GM23338 (cell line): Measurements from ENCODE around the gene SYNE1. TPM values are rescaled to one million over a fixed set of nuclear protein-coding genes. Genes with fewer than 3 reads are reported as not detected.

Experiments
- ATAC-seq: fragments of 200-7000 bp; cut with Tn5 transposase; 3 replicates; pipeline ENCODE4 v1.9.1; 2020
- DNase-seq: peaks from one replicate; pipeline ENCODE4 v3.0.0-alpha.2; 2015; ENCODE audit warnings: low spot score
- H2AFZ ChIP-seq: fragments of 200-600 bp; sonication (generic); 2 replicates; pipeline ENCODE4 v1.8.0; 2016; ENCODE audit warnings: antibody characterized with exemption, mild to moderate bottlenecking, moderate library complexity
- H3F3A ChIP-seq: fragments of 200-600 bp; sonication (generic); replicated peaks from 2 replicates; pipeline ENCODE4 v1.8.0; 2017; ENCODE audit warnings: antibody characterized with exemption, mixed run types, low read depth
- H3K27ac ChIP-seq: fragments of 200-600 bp; sonication (generic); 2 replicates; pipeline ENCODE4 v1.6.1; 2016; ENCODE audit warnings: low read depth
- H3K27me3 ChIP-seq: fragments of 200-600 bp; sonication (generic); 2 replicates; pipeline ENCODE4 v1.8.0; 2016; ENCODE audit warnings: mild to moderate bottlenecking, mixed run types, moderate library complexity; ENCODE audit not compliant: insufficient read depth
- H3K36me3 ChIP-seq: fragments of 200-600 bp; sonication (generic); 2 replicates; pipeline ENCODE4 v1.8.0; 2016; ENCODE audit warnings: mild to moderate bottlenecking; ENCODE audit not compliant: insufficient read depth
- H3K4me1 ChIP-seq: fragments of 200-600 bp; sonication (generic); 2 replicates; pipeline ENCODE4 v1.8.0; 2016; ENCODE audit warnings: mild to moderate bottlenecking, moderate library complexity; ENCODE audit not compliant: insufficient read depth
- H3K4me2 ChIP-seq: fragments of 200-600 bp; sonication (generic); 2 replicates; pipeline ENCODE4 v1.7.1; 2017; ENCODE audit warnings: mixed run types
- H3K4me3 ChIP-seq: fragments of 200-600 bp; sonication (generic); 2 replicates; pipeline ENCODE4 v1.6.1; 2016; ENCODE audit warnings: mixed run types
- H3K79me2 ChIP-seq: fragments of 200-600 bp; sonication (generic); replicated peaks from 2 replicates; pipeline ENCODE4 v1.8.0; 2017; ENCODE audit warnings: mild to moderate bottlenecking; ENCODE audit not compliant: insufficient read depth
- H3K9me2 ChIP-seq: fragments of 200-600 bp; sonication (generic); 2 replicates; pipeline ENCODE4 v1.8.0; 2017; ENCODE audit not compliant: insufficient read depth
- H4K20me1 ChIP-seq: fragments of 200-600 bp; sonication (generic); replicated peaks from 2 replicates; pipeline ENCODE4 v1.8.0; 2017; ENCODE audit warnings: mild to moderate bottlenecking; ENCODE audit not compliant: insufficient read depth
- H3K27ac Mint-ChIP-seq: 2 replicates; pipeline ENCODE4 v1.8.0; 2020; ENCODE audit warnings: inconsistent platforms, mild to moderate bottlenecking, moderate library complexity, mixed read lengths
- H3K27me3 Mint-ChIP-seq: 3 replicates; pipeline ENCODE4 v1.8.0; 2022; ENCODE audit warnings: low read depth, mild to moderate bottlenecking, moderate library complexity, mixed read lengths, inconsistent platforms; ENCODE audit not compliant: insufficient read depth, poor library complexity
- H3K36me3 Mint-ChIP-seq: 3 replicates; pipeline ENCODE4 v1.8.0; 2021; ENCODE audit warnings: low read depth, mild to moderate bottlenecking, inconsistent platforms, moderate library complexity, mixed read lengths
- H3K4me1 Mint-ChIP-seq: 3 replicates; pipeline ENCODE4 v1.8.0; 2020; ENCODE audit warnings: mild to moderate bottlenecking, inconsistent platforms, mixed read lengths
- H3K4me3 Mint-ChIP-seq: 3 replicates; pipeline ENCODE4 v1.8.0; 2021; ENCODE audit warnings: moderate library complexity, mild to moderate bottlenecking, inconsistent platforms, mixed read lengths
- H3K9me3 Mint-ChIP-seq: 3 replicates; pipeline ENCODE4 v1.8.0; 2020; ENCODE audit warnings: moderate library complexity, mild to moderate bottlenecking, inconsistent platforms, mixed read lengths
- CREB1 ChIP-seq: fragments of 250-450 bp; sonication (Bioruptor Pico); IDR thresholded peaks from 2 replicates; pipeline ENCODE4 v1.5.0; 2020; ENCODE audit warnings: low read depth, mild to moderate bottlenecking, moderate library complexity
- EZH2 ChIP-seq: fragments of 200-600 bp; sonication (generic); IDR thresholded peaks from one replicate; pipeline ENCODE4 v1.8.0; 2017; ENCODE audit warnings: antibody characterized with exemption, mild to moderate bottlenecking, low read depth; ENCODE audit not compliant: unreplicated experiment
- EZH2phosphoT487 ChIP-seq: fragments of 200-600 bp; sonication (generic); IDR thresholded peaks from one replicate; pipeline ENCODE4 v1.8.1; 2018; ENCODE audit warnings: antibody characterized with exemption; ENCODE audit not compliant: unreplicated experiment
- JUNB ChIP-seq: IDR thresholded peaks from one replicate; pipeline ENCODE4 v1.6.1; 2016; ENCODE audit warnings: antibody characterized with exemption; ENCODE audit not compliant: unreplicated experiment
- NANOG ChIP-seq: IDR thresholded peaks from 2 replicates; pipeline ENCODE4 v1.6.1; 2016; ENCODE audit warnings: antibody characterized with exemption, borderline replicate concordance
- POLR2AphosphoS5 ChIP-seq: IDR thresholded peaks from 2 replicates; pipeline ENCODE4 v1.6.1; 2016; ENCODE audit warnings: antibody characterized with exemption, low read depth
- STAT1 ChIP-seq: IDR thresholded peaks from one replicate; pipeline ENCODE4 v1.6.1; 2016; ENCODE audit warnings: antibody characterized with exemption; ENCODE audit not compliant: unreplicated experiment
- ZNF114 ChIP-seq: fragments of 250-450 bp; sonication (Bioruptor Pico); IDR thresholded peaks from 2 replicates; pipeline ENCODE4 v1.5.0; 2020; ENCODE audit warnings: mild to moderate bottlenecking, moderate library complexity
- ZNF331 ChIP-seq: fragments of 250-450 bp; sonication (Bioruptor Pico); IDR thresholded peaks from 2 replicates; pipeline ENCODE4 v1.5.0; 2020; ENCODE audit warnings: low read depth, mild to moderate bottlenecking, moderate library complexity
- ZNF462 ChIP-seq: fragments of 250-450 bp; sonication (Bioruptor Pico); IDR thresholded peaks from 2 replicates; pipeline ENCODE4 v1.5.0; 2020; ENCODE audit warnings: mild to moderate bottlenecking, moderate library complexity
- polyA plus RNA-seq: library from polyadenylated mRNA; unstranded; fragments of >200 nt; fragmentation: Nextera tagmentation; extraction: Ambion mirVana; gene quantifications from 2 replicates; pipeline ENCODE4 v1.2.1, GENCODE V29; 2016
- total RNA-seq: library from RNA; depleted of rRNA; stranded (reverse); fragments of >200 nt; shearing (Covaris generic); gene quantifications from 2 replicates; pipeline ENCODE4 v1.2.3, GENCODE V29; 2014
- TF ChIP-seq, protein P1 (sequence below), 2 experiments: fragments of 200-600 bp in 1 of 2; sonication (generic) in 1 of 2; conservative IDR thresholded peaks; 2 replicates each; pipeline versions ENCODE4 v1.5.1 to v1.6.1; 2016 to 2017; ENCODE audit warnings: antibody characterized with exemption in 2 of 2, low read depth in 2 of 2, mild to moderate bottlenecking in 2 of 2, moderate library complexity in 1 of 2
- TF ChIP-seq, protein P2 (sequence below): IDR thresholded peaks from 2 replicates; pipeline ENCODE4 v1.6.1; 2016; ENCODE audit warnings: antibody characterized with exemption
- TF ChIP-seq, protein P3 (sequence below): IDR thresholded peaks from one replicate; pipeline ENCODE4 v1.6.1; 2018; ENCODE audit warnings: antibody characterized with exemption; ENCODE audit not compliant: unreplicated experiment

SYNE1 gene
- total and polyA plus RNA-seq, 2 experiments from 2014 or later, result 3.9 to 13.6 TPM

DNA sequence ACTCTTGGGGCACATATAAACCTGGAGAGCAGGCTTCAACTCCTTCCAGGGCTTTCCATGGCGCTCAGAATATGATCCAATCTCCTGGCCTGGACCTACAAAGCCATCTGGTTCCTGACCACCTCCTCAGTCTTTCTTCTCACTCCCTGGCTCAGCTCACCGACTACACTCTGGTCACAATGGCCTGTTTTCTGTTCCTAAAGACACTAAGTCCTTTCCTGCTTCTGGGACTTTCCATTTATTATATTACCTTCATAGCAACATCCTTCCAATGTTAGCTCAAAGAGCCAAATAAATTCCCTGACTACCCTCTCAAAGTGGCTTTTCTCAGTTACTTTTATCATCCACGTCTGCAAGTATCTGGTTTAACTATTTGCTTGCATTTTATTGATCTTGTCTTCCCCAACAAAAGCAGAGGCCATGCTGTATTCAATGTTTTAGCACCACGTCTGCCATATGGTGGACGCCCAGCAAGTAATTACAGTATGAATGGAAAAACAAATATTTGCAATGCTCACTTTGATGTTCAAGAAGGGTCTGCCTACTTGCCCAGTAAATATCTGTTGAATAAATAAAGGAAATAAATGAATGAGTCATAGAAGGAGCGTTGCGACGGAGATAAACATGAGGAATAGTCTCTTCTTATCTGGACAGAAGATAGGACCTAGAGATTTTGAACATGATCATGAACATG lies 501.3 kb downstream of the SYNE1 start:
- H3K4me1 Mint-ChIP-seq, result no peaks in the 10 kb centered on the region
- no peak overlapping the region for H3K4me3 Mint-ChIP-seq
- H3K79me2 ChIP-seq, result no peaks in the 10 kb centered on the region
- no peaks in the 10 kb centered on the region for H3K9me2 ChIP-seq
- H3K4me3 ChIP-seq, result no peak overlapping the region
- H3K27me3 Mint-ChIP-seq, result peaks cover 4% of the 10 kb centered on the region
- ATAC-seq (no peak), DNase-seq (no peak)
- no peaks in the 10 kb centered on the region for H3K36me3 ChIP-seq
- no peak overlapping the region for H3K4me2 ChIP-seq
- no peak overlapping the region for H3K27ac Mint-ChIP-seq
- no peaks in the 10 kb centered on the region for H3K9me3 Mint-ChIP-seq
- no peak overlapping the region for H3K27ac ChIP-seq
- no peak for TF ChIP-seq CREB1 (CRISPR knock-in tag)
- TF ChIP-seq, protein P1, sequence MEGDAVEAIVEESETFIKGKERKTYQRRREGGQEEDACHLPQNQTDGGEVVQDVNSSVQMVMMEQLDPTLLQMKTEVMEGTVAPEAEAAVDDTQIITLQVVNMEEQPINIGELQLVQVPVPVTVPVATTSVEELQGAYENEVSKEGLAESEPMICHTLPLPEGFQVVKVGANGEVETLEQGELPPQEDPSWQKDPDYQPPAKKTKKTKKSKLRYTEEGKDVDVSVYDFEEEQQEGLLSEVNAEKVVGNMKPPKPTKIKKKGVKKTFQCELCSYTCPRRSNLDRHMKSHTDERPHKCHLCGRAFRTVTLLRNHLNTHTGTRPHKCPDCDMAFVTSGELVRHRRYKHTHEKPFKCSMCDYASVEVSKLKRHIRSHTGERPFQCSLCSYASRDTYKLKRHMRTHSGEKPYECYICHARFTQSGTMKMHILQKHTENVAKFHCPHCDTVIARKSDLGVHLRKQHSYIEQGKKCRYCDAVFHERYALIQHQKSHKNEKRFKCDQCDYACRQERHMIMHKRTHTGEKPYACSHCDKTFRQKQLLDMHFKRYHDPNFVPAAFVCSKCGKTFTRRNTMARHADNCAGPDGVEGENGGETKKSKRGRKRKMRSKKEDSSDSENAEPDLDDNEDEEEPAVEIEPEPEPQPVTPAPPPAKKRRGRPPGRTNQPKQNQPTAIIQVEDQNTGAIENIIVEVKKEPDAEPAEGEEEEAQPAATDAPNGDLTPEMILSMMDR (conservative IDR thresholded peaks at IDR 0.05; ENCODE audit: low read depth in 2 of 2), result no peak
- TF ChIP-seq STAT1, result no peak
- TF ChIP-seq ZNF114, result no peak
- TF ChIP-seq ZNF462 (CRISPR knock-in tag), result no peak
- TF ChIP-seq POLR2AphosphoS5, result no peak
- no peak for TF ChIP-seq EZH2phosphoT487
- no peak for TF ChIP-seq EZH2
- TF ChIP-seq, protein P2, sequence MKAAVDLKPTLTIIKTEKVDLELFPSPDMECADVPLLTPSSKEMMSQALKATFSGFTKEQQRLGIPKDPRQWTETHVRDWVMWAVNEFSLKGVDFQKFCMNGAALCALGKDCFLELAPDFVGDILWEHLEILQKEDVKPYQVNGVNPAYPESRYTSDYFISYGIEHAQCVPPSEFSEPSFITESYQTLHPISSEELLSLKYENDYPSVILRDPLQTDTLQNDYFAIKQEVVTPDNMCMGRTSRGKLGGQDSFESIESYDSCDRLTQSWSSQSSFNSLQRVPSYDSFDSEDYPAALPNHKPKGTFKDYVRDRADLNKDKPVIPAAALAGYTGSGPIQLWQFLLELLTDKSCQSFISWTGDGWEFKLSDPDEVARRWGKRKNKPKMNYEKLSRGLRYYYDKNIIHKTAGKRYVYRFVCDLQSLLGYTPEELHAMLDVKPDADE, result no peak
- TF ChIP-seq JUNB, result no peak
- TF ChIP-seq NANOG, result no peak
- TF ChIP-seq, protein P3, sequence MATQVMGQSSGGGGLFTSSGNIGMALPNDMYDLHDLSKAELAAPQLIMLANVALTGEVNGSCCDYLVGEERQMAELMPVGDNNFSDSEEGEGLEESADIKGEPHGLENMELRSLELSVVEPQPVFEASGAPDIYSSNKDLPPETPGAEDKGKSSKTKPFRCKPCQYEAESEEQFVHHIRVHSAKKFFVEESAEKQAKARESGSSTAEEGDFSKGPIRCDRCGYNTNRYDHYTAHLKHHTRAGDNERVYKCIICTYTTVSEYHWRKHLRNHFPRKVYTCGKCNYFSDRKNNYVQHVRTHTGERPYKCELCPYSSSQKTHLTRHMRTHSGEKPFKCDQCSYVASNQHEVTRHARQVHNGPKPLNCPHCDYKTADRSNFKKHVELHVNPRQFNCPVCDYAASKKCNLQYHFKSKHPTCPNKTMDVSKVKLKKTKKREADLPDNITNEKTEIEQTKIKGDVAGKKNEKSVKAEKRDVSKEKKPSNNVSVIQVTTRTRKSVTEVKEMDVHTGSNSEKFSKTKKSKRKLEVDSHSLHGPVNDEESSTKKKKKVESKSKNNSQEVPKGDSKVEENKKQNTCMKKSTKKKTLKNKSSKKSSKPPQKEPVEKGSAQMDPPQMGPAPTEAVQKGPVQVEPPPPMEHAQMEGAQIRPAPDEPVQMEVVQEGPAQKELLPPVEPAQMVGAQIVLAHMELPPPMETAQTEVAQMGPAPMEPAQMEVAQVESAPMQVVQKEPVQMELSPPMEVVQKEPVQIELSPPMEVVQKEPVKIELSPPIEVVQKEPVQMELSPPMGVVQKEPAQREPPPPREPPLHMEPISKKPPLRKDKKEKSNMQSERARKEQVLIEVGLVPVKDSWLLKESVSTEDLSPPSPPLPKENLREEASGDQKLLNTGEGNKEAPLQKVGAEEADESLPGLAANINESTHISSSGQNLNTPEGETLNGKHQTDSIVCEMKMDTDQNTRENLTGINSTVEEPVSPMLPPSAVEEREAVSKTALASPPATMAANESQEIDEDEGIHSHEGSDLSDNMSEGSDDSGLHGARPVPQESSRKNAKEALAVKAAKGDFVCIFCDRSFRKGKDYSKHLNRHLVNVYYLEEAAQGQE, result no peak
- no peak for TF ChIP-seq ZNF331
- H3F3A ChIP-seq, result no peaks in the 10 kb centered on the region
- no peak overlapping the region for H2AFZ ChIP-seq
- H3K4me1 ChIP-seq, result no peaks in the 10 kb centered on the region
- H4K20me1 ChIP-seq, result no peaks in the 10 kb centered on the region
- no peaks in the 10 kb centered on the region for H3K27me3 ChIP-seq
- H3K36me3 Mint-ChIP-seq, result no peaks in the 10 kb centered on the region
